HG03457 (cell line): ENCODE data around the gene CCR5AS.
"Not testable (repeated sequence)": the region's sequence is repeated elsewhere in the genome, so short reads cannot be mapped to it uniquely, and the experiment has no call there.

Experiments used
- ATAC-seq: cut with Tn5 transposase; IDR thresholded peaks from one replicate; pipeline ENCODE4 v1.9.1; 2021; ENCODE audit warnings: moderate number of reproducible peaks; ENCODE audit not compliant: unreplicated experiment

Gene CCR5AS

GRCh38 chr3:46406443-46406787 lies 451 bp downstream of the CCR5AS start:
- ATAC-seq = no peak

GRCh38 chr3:46405301-46406019 lies 1.4 kb downstream of the CCR5AS start:
- ATAC-seq = no peak

GRCh38 chr3:46402902-46403301 lies 4.0 kb downstream of the CCR5AS start:
- not testable (repeated sequence) for ATAC-seq

- ATAC-seq = no peak
Measured at GRCh38 chr3:46401579-46401978, 5.3 kb downstream of the CCR5AS start.

GRCh38 chr3:46400846-46401245 lies 6.0 kb downstream of the CCR5AS start:
- ATAC-seq = no peak

GRCh38 chr3:46400000-46400734 lies 6.7 kb downstream of the CCR5AS start:
- no peak for ATAC-seq

GRCh38 chr3:46399557-46399956 lies 7.3 kb downstream of the CCR5AS start:
- no peak for ATAC-seq

- no peak for ATAC-seq
Measured at GRCh38 chr3:46399098-46399497, 7.8 kb downstream of the CCR5AS start.

- no peak for ATAC-seq
Measured at GRCh38 chr3:46398186-46398955, 8.5 kb downstream of the CCR5AS start.

- ATAC-seq = no peak
Measured at GRCh38 chr3:46397111-46397510, 9.8 kb downstream of the CCR5AS start.

GRCh38 chr3:46395766-46396530 lies 10.9 kb downstream of the CCR5AS start:
- no peak for ATAC-seq

- ATAC-seq = no peak
Measured at GRCh38 chr3:46395210-46395661, 11.6 kb downstream of the CCR5AS start.

GRCh38 chr3:46393554-46394434 lies 13.1 kb downstream of the CCR5AS start:
- no peak for ATAC-seq

GRCh38 chr3:46393011-46393410 lies 13.9 kb downstream of the CCR5AS start:
- no peak for ATAC-seq

- ATAC-seq = not testable (repeated sequence)
Measured at GRCh38 chr3:46391526-46391925, 15.3 kb downstream of the CCR5AS start.

- no peak for ATAC-seq
Measured at GRCh38 chr3:46389306-46389705, 17.6 kb downstream of the CCR5AS start.

- ATAC-seq = not testable (repeated sequence)
Measured at GRCh38 chr3:46388847-46389246, 18.0 kb downstream of the CCR5AS start.

- ATAC-seq = no peak
Measured at GRCh38 chr3:46386205-46386604, 20.7 kb downstream of the CCR5AS start.

- ATAC-seq = no peak
Measured at GRCh38 chr3:46383951-46384330, 22.9 kb downstream of the CCR5AS start.
